UCSD-AML1 (cell line): ENCODE data around the gene MAML3.

Source experiments
- DNase-seq: peaks from one replicate; lab custom pipeline; 2025; ENCODE audit not compliant: unreplicated experiment; lab: John Stamatoyannopoulos, UW

Gene MAML3

DNA sequence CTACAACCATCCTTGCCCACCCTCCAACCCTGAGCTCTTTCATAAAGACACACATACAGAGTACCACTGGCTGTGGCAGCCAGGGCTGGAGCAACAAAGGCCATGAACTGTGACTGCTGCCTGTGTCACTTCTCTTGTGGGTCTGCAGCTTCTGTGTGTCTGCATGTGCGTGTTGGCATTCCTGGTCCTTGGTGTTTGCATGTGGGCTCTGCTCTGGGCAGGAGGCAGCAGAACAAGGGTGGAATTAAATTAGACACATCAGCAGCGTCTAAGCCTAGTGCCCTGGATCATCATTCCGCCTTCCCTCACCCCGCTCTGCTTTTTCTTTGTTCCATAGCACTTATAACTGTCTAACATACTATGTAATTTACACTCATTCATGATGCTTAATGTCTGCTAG, 330.6 kb downstream of the MAML3 start:
- no peak for DNase-seq

DNA sequence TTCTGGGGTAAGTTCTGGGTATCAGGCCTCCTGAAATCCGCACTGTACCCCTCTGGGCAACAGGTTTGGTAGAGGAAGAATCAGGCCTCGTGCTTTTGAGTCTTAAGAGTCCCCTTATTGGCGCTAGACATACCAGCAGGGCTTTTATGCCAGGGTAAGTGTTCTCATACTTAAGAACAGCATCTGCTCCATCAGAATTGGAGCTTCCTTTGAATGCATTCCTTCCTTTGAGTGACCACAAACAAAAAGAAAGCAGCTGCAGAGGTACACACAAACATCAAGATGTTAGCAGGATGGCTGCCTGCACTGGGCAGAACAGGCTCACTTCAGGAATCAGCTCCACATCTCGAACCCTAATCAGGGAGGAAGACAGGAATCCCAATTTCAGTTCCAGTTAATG, 331.6 kb downstream of the MAML3 start:
- no peak for DNase-seq

DNA sequence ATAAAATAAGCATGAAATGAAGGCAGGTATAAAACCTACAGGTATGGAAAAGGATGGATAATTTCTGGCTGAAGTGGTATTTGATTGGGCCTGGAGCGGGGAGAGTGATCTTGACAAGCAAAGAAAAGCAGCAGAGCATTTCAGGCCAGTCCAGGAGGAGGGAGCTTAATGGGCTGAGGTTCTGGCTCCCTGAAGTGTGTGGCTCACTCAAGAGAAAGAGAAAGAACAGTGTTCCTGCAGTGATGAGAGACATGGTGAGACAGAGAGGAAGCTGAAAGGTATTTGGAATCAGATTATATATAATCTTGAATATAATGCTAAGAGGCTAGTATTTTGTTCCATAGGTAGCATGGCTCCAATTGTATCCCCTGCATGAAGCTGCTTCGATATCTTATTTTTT, 334.9 kb downstream of the MAML3 start:
- no peak for DNase-seq

DNA sequence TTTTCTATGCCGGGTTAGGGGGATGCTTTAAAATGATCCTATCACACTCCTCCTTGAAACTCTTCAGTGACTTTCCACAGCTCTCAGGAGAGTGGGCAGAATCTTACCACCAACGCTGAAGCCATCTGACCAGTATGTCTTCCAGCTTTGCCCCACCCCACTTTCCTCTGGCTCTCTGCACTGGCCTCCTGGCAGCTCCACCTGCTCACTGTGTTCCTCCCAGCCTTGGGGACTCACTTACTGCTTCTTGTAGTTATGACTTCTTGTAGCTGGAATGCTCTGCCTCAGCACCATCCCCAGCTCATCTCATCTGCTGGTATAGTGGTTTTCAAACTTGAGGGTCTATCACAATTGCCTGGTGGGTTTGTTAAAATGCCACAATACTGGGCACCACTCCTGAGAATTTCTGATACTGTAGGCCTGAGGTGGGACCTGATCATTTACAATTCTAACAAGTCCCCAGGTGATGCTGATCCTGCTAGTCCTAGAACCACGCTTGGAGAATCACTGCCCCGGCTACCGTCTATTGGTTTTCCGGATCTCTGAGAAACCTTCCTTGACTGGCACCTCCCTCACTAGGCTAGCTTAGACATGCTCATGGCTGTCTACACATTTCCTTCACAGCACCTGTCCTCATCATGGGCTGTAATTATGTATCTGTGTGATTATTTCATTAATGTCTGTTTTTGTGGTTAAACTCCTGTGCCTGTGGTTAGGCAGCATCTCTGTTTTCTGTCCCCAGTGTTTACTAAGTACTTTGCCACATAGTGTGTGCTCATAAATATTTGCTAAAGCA, 336.1 kb downstream of the MAML3 start:
- no peak for DNase-seq

DNA sequence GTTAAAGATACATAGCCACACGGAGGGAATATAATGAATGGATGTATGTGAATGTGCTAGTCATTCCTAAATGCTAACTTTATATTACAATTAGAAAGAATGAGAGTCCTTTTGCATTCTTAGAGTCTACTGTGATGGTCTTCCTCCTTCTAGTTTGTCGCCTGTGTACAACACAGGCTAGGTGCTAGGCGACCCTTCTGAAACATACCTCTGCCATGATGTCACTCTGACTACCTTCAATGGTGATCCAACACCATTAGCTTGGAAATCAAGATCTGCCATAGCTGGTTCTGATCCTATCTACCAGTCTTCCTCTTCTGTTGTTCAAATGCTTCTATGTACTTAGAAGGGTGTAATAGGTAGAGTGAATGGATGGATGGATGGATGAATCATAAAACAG, 337.1 kb downstream of the MAML3 start:
- DNase-seq: no peak

DNA sequence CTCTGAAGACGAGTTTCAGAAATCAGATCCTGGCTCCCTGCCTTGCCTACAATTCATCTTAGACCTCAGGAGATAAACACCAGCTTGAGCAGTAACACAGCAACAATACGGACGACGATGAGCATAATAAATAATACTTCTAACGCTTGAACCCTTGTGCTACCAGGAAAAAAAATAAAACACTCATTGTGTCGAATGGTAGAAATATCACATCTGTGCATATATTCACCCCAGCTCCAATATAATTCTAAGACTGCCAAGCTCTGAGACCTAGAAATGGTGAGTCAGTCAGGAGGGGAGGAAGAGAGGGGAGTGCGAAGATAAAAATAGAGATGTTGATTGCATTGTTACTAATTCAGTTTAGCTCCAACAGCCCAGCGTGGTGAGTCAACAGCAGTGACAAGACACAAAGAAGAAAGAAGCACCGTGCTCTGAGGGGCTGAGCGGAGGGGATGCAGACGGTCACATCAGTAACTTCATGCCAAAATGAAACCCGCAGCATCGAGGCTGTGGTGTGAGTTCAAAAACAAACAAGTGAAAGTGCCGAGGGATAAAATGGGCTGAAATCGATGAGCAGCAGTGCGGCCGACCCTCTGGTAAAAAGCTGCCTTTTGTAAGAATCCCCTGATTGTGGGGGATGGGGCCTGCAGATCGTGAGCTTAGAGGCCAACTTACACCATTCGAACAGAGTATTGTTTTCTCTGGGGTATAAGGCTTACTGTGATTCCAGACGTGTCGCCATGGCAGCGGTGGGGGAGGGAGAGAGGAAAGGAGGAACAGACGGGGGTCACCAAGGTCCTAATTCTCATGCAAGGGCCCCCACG, 338.0 kb downstream of the MAML3 start:
- peak; percentile 16 for DNase-seq

DNA sequence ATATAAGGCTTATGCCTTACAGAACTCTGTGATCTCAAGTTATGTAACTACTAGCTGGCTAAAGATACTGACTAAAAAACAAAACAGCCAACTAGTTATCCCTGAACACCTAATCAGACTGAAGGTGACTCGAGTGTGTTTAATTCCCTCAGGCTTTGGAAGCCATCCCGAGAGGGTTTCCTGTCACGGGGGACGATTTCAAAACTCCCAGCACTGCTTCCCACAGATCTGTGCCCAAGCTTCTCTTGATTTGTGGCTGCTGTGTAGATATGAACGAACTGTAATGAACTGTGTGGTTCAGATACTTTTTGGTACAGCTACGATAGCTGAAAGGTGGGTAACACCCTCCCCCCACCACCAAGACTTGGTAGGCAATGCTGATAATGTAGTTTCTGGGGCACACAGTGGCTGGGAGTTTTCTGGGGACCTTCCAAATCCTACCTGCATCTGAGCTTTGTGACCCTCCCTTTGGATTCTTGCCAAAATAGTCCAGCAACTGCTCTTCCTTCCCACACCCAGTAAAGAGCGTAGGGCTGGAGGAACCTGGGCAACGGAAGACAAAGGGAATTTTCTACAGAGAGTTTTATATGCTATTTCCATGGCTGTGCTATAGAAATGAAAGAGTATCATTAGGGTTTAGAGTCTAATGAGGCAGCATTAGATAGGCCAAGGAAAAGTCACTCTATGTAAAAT, 339.5 kb downstream of the MAML3 start:
- DNase-seq: no peak

DNA sequence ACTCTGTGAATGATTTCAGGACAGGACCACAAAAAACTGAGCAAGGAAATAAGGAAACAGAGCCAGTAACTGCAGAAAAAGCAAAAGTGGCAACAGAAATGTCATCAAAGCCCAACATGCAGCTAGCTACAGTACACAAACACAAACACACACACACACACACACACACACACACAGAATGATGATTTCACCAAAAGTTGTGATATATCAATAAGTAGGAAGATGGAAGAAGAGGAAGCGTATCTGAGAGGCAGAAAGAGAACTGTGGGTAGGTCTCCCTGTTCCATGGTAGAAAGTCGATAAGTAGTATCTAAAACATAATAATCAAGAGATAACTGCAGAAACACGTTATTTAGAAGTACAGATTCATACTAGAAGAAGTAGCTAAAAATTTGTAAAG, 340.1 kb downstream of the MAML3 start:
- no peak for DNase-seq

DNA sequence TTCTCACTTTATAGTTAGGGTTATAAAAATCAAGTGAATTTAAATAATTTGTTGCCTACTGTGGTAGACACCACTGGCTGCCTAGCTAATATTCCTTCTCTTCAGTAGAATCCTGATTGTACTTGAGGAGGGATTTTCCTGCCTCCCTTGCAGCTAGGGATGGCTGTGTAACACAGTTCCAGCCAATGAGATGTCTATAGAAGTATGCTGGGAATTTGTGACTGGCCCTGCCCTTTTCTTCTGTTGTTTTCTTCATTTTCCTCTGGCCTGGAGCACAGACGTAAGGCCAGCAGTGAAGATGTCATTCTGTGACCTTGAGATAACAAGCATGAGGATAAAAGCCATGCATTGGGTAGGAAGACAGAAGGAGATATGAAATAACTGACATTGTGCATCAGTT, 343.3 kb downstream of the MAML3 start:
- no peak for DNase-seq

DNA sequence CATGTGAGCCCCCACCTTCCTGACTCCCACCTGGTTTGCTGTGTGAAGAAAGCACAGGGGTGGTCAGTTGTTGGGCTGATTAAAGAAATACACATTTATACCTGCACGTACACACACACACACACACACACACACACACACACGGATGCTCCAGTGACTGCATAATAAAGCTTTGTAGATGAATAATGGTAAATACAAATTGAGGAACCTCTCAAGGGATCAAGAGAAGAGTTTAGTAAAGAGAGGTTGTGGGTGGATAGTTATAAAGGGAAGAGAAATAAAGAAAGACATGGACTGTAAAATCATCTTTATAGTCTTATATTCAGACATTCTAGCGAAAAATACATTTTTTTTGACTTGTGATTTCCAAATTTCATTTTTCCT, 344.2 kb downstream of the MAML3 start:
- no peak for DNase-seq

DNA sequence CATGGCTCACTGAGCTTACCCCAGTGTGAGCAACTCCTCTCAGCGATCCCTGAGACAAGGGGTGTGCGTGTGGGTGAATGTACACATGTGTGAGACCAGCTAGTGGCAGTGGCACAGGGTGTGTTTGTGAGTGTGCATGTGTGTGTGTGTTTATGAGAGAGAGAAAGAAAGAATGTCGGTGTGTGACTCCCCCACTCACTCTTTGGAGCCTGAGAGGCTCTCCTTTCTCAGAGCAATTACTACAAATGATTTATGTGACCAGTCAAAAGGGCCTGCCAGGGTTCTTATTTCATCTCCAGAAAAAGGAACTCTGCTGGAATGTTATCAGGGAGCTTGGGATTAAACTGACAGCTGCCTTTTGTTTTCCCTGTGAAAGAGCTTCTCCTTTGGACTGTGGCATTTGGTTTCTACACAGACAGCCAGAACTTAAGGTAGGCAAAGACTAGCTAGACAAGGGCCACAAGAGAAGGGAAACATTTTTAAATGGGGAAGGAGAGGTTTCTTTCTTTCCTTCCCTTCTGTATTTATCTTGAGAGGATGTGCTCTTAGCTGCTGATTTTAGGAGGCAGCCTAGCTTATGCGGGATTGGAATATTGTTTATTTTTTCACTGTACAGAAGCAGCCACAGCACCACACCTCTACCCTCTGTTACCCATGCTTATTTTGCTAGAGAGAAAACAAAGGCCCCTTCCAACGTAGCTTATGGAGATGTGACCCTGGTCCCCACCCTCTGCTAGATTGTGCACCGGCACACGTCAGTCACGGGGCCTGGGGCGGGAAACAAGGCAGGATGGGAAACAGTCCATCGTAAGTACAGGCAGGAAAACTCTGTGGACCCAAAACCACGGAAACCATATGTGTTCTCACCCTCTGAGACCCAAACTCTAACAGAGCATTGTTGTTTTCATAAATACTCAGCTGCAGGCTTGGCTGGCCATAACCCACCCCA, 344.9 kb downstream of the MAML3 start:
- peak; percentile 16 for DNase-seq

DNA sequence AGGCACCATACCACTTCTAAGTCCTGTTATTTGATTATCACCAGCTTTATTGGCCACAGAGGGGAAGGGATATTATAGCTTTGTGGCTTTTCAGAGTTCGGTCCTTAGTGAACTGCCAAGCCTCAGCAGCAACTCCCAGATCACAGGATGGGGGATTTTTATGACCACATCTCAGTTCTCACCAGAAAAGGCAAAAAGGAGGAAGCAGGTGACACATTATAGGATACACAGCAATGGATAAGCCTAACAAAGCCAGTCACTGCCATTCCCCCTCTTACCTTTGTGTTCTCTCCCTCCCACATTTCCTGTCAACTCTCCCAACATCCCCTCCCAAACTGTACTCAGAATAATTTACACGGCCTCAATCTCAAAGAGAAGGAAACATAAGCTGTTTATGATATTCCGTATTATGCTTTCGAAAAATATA, 345.6 kb downstream of the MAML3 start:
- DNase-seq: no peak

DNA sequence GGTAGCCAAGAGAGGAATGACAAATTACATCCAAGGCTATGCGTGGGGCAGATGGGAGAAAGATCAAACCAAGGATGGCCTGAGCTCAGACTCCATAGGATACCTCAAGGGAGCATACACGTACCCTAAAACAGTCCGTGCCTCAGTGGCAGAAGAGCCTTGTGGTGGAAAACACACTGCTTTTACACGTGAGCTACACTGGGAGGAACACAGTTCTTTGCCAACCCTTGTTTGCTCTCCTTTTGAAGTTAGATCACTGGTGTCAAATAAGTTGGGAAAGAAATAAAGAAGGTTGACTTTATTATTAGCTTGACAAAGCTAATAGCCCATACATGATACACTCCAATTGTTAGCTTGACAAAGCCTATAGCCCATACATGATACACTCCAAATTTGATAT, 346.5 kb downstream of the MAML3 start:
- DNase-seq: no peak

DNA sequence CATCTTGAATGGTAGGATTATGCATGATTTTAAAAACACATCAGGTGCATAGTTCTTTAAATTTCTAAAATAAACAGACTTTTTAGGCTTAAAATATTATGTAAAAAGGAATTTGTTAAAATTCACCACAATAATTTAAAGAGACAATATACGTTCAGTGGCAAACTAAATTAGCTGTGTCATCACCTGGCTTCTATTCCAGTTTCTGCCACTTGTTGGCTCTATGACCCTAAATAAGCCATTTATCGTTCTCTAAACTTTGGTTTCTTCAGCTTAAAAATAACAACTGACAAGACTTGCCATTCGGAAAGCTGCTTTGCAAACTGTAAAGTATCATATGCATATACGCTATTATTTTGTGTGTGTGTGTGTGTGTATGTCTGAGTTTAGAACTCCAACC, 347.1 kb downstream of the MAML3 start:
- no peak for DNase-seq

DNA sequence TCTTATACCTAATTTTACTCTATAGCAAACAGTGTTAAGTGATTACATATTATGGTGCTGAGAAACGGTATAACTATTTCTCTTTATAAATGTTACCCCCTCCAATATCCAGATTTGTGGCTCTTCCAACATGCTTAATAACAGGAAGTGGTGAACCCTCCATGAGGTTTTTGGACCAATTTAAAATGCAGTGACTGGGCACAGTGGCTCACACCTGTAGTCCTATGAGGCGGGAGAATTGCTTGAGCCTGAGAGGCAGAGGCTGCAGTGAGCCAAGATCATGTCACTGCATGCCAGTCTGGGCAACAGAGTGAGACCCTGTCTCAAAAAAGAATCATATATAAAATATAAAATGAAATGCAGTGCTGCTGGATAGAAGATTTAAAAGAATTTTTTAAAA, 351.1 kb downstream of the MAML3 start:
- DNase-seq: no peak

DNA sequence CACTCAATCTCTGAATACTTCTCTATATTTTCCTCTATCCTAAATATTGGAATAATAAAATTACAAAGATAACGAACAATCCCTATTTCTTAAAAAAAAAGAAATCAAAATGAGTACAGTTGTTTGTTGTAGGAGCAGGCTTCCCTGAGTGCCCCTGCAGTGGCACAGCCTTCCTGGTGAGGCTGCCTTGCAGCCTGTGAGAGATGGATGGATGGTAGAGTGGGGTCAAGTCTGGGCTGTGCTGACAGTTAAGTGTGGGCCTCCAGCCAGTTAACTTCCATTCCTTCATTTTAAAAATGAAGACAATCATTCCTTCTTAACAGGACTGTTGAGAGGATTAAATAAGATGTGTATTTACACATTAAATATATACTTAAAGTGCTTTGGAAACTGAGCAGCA, 351.5 kb downstream of the MAML3 start:
- DNase-seq: no peak

DNA sequence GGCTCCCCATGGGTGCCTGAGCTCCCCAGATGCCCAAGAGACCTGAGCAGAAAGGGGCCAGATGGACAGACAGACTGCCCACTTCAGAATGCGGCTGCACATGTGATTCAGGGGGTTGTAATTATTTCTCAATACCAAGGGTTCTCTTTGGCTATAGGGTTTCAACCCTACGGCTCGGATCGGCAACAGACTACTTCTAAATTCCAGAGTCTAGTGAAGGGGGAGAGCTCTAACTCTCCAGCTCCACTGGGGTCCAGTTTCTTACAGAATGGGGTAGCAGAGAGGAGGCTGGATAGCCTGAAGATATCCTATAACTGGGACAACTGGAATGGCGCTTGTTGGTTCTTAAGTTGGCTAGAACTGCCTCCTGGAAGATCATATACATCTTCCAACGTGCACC, 352.1 kb downstream of the MAML3 start:
- no peak for DNase-seq

DNA sequence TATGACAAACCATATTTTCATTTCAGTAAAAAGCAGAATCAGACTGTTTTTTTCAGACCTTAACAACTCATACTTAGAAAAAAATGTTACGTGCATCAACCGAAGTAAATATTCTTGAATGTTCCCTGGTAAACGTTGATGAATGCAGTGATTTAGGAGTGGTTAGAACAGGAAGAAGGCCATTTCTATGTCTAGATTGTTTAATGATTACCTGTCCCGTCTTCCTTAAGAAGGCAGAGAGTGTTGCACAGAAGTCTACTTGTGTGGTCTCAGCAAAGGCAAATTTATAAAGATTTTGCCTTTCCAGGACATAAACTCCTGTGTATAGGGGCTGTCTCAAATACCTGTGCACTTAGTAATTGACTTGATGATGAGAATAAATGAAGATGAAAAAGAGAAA, 353.9 kb downstream of the MAML3 start:
- no peak for DNase-seq

DNA sequence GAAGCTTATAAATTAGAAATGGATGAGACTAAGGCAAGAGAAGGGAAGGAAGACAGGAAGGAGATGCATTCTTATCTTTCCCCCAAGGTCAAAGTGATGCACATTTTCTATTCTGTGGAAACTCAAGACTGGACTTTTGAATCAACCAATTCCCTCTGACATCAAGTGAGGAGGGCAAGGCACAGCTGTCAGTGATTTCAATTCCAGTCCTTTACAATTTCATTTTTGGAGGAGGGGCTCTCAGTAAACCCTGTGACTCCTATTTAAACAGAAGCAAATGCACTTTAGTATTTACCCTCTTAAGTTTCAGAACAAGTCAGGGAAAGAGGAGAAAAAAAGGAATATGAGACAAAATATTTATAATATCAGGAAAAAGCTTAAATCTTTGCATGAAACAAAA, 354.4 kb downstream of the MAML3 start:
- no peak for DNase-seq

DNA sequence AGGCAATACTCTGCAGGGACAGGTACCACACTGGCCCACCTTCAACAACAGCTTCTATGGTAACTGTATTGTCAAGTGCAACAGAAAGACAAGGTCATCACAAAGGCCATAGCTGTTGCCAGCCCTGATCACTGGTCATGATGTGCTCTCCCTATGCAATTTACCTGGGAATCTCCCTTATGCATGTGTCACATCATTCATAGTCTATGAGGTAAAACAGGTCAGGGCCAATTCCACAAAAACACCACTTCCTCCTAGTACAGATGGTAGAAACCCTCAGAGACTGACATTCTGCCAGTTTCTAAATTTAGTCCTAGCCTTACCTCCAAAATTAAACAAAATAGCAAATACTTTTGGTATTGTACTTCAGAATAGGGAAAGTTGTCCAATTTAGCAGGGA, 355.5 kb downstream of the MAML3 start:
- no peak for DNase-seq

DNA sequence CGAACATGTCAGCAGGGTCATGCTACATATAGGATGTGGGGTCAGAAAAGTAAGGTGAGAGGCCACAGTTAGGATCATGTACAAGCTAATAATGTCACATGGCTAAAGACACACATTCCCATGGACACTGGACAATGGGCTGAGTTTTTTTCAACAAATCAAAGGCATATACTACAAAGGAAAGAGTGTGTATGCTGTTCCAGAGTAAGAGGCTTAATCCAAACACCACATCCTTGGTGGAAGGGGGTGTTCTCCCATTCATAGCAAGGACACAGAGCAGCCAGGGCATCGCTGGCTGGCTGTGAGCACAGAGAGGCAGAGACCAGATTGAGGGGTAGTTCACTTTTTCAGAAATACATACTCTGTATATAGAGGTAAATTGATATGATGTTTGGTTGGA, 356.7 kb downstream of the MAML3 start:
- no peak for DNase-seq
